Measurements from ENCODE around the gene GAL.
"Not testable (repeated sequence)": the region's sequence is repeated elsewhere in the genome, so short reads cannot be mapped to it uniquely, and the experiment has no call there.

GAL gene, protein sequence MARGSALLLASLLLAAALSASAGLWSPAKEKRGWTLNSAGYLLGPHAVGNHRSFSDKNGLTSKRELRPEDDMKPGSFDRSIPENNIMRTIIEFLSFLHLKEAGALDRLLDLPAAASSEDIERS

DNA sequence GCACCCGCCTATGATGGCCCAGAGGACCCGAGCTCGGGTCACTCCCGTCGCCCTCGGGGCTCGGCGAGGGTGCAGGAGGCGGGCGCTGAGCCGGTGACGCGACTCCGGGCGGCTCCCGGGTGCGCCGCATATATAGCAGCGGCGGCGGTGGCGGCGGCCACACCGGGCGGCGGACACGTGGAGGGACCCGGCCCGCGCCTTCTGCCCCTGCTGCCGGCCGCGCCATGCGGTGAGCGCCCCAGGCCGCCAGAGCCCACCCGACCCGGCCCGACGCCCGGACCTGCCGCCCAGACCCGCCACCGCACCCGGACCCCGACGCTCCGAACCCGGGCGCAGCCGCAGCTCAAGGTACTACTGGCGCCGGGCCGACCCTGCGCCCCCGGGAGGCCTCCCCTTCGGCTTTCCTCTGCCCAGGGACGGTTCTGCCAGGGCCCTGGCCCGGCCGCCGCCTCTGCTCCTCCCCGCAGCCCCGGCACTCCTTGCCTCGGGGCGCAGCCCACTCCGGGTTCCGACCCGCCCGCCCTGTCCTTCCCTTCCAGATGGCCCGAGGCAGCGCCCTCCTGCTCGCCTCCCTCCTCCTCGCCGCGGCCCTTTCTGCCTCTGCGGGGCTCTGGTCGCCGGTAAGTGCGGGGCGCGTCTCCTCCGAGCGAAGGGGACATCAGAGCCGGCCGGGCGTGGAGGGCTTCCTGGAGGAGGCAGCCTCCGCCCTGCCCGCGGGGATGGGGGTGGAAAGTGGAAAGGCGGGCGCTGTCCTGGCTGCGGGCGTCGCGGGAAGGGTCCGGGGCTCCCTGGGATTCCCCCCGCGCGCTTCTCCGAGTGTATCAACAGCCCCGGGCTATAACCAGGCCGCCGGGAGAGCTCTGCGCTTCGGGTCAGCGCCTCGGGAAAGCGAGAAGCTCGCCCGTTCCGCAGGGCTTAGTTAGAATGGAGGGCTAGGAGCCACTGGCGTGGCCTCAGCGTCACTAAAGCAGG, at the start of gene GAL:
Gene GAL, plus strand, starts transcription at position 160 of the 972 bp plus-strand sequence. Its CDS starts 380 bp downstream, at position 540.
- DNase-seq, result peak in 2 of 3 experiments; percentile 59 to 63

DNA sequence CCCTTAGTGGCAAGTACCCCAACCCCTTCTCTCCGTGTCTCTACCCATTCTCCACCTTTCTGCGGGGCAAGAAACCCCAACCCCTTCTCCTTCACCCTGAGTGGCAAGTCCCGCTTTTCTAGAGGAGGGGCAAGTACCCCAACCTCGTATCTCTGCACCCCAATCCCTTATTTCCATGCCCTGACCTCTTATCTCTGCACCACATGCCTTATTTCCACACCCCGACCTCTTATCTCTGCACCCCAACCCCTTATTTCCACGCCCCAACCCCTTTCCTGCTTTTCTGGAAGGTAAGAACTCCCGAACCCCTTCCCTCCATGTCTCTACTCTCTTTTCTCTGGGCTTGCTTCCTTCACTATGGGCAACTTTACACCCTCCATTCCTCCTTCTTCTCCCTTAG, 49.7 kb upstream of the GAL start:
- DNase-seq, result not testable (repeated sequence)

DNA sequence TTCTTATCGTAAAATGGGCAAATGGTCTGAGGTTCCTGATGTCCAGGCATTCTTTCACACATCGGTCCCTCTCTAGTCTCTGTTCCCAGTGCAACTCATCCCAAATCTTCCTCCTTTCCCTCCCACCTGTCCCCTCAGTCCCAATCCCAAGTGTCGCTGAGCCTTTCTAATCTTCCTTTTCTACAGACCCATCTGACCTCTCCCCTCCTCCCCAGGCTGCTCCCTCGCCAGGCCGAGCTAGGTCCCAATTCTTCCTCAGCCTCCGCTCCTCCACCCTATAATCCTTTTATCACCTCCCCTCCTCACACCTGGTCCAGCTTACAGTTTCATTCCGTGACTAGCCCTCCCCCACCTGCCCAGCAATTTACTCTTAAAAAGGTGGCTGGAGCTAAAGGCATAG, 49.2 kb upstream of the GAL start:
- not testable (repeated sequence) for DNase-seq

DNA sequence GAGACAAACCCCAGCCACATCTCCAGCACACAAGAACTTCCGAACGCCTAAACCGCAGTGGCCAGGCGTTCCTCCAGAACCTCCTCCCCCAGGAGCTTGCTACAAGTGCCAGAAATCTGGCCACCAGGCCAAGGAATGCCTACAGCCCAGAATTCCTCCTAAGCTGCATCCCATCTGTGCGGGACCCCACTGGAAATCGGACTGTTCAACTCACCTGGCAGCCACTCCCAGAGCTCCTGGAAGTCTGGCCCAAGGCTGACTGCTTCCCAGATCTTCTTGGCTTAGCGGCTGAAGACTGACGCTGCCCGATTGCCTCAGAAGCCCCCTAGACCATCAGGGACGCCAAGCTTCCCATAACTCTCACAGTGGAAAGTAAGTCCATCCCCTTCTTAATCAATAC, 48.5 kb upstream of the GAL start:
- not testable (repeated sequence) for DNase-seq

DNA sequence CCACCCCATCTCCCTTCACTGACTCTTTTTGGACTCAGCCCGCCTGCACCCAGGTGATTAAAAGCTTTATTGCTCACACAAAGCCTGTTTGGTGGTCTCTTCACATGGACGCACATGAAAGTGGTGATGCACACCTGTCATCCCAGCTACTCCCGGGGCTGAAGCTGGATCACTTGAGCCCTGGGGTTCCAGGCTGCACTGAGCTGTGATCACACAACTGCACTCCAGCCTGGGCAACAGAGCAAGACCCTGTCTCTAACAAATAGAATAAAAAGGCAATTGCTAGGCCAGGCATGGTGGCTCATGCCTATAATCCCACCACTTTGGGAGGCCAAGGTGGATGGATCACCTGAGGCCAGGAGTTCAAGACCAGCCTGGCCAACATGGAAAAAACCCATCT, 45.0 kb upstream of the GAL start:
- DNase-seq, result not testable (repeated sequence)

DNA sequence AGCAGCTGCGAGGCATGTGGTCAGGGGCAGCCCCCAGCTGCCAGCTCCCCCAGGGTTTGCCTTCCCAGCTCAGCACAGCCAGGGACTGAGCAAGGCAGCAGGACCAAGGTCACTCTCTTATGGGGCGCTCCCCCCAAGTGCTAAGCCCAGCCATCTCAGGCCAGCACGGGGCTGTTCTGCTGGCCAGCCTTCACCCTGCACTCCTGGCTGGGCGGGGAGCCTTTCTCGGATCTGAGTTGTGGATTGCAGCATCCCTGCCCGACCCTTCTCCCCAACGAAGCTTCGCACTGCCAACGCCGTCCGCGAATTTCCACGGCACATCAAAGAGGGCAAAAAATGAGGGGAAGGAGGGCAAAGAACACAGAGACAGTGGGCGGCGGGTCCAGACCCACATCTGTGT, 42.5 kb upstream of the GAL start:
- no peak for DNase-seq

DNA sequence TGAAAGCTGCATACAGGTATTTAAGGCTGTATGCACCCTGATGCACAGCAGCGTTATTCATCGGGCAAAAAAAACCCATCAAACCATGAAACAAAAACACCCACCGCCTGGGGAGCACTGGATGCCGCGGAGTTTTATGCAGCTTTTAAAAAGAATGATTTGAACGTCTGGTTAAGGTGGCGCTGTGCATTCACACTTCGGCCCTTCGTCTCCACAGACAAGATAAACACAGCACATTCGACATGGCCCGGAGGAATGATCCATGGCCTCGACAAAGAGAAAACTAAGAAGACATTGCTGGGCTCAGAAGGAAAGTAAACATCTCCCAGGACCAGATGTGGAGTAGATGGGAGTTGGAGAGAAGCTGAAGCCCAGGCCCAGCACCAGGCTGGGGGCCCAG, 40.8 kb upstream of the GAL start:
- peak in 2 of 3 experiments; percentile 19 to 56 for DNase-seq

DNA sequence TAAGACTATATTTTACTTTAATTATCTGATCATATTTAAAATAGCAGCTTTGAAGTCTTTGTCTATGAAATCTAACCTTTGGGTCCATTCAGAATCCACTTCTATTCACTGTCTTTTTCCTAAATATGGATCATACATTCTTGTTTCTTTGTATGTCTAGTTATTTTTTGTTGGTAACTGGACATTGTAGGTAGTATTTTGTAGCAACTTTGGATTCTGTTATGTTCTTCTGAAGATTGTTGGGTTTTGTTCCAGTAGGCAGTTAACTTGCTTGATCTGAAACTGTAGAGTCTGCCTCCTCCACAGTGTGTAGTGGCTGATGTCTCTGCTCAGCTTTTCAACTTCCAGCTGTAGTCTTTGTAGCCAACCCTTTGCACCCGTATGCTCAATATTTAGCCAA, 37.5 kb upstream of the GAL start:
- no peak for DNase-seq

DNA sequence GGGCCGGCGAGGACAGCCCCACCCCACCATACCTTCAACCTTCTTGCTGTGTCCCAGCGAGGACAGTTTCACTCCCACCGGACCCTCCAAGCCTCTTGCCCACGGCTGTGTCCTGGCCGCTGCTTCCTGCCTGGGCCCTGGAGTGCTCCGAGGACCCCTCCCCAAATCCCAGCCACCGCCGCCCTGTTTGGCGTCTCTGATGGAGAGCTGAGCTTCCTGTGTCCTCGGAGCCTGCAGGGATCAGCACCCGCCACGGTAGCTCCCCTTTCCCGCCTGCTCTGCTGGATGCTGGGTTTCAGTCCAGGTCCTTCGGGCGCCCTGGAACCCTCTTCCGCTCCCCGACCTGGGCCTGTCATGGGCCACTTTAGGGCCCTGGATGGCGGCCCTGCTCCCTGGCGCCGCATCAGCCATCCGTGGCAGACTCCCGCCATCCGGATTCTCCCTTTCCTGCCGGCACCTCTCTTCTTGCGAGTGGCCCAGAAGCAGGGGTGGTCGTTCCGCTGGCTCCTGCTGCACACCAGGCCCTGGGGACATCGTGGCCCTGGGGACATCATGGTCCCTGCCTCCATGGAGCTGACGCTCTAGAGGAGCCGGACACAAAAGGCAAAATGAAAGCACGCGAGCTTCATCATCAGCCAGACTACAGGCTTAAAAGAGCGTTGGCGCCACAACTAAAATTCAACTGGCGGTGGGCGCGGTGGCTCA, 34.3 kb upstream of the GAL start:
- DNase-seq, result no peak

DNA sequence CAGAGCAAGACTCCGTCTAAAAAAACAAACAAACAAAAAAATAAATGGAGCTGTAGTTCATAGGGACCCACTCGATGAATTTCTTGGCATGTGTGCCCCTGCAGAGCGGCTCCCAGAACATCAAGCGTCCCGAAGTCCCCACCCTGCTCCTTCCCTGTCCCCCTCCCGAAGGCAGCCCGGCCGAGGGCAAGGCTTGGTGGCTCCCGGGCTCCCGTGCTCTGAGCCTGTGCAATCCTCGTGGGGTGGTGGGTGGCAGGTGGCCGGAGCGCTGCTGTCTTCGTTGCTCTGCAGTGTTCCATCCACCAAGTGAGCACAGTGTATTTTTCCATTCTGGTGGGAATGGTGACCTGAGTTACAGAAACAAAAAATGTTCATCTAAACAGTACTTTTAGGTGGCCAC, 33.5 kb upstream of the GAL start:
- DNase-seq, result no peak

DNA sequence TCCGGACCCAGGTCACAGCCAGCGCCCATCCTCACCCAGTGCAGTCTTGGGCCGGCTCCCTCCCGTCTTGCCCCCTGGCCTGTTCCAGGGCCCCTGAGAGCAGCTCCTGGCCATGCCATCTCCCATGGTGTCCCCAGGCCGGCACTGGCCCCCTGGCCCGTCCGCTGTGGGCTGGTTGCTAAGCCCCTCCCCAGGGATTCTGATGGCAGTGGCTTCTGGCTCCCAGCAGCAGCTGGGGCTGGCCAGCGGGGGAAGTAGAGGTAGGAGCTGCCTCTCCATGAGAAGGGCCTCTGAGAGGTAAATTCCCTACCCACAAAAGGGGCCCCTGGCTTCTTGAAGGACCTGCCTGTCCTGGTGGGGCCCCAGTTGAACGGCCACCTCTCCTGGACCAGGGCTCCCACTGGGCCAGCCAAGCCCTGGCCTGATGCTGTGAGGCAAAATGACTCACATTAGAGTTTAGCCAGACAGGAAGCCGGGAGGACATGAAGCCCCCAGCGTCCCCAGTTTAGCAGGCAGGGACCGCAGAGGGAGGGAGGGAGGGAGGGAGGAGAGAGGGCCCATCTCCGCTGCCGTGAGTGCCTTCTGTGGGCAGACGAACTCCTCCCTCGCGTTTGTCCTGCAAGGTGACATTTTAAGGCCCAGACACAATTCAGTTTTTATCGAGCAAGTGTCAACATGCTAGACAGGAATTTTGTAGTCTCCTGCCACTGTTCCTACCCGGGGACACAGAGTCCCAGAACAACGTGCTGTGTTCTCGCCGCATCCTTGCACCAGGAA, 32.9 kb upstream of the GAL start:
- no peak for DNase-seq

DNA sequence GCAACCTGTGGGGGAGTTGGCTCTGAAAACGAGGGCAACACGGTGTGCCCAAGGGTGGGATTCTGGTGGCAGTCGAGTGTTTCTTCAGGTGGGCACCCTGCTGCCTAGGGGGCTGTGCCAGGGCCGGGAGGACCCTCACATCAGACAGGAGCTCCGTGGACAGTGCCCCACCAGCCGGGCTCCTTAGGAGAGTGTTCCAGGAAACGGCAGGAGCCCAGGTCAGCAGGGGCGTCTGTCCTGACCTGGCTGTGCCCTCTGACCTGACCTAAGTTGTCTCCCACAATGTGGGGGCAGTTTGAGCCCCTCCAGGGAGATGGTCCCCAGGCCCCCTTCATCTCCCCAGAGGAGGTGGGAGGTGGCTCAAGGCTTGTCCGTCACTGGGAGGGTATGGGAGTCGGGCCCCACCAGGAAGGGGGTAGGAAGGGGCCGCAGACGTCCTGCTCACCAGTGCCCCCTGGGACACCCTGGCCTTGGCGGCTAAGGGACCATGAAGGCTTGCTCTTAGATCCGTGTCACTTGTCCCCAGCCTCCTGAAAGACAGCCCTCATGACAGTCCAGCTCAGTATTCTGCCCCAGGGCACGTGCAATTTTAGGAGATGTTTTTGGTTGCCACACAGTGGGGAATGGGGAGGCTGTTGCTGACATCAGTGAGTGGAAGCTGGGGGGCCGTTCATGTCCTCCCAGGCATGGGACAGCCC, 32.2 kb upstream of the GAL start:
- no peak for DNase-seq

DNA sequence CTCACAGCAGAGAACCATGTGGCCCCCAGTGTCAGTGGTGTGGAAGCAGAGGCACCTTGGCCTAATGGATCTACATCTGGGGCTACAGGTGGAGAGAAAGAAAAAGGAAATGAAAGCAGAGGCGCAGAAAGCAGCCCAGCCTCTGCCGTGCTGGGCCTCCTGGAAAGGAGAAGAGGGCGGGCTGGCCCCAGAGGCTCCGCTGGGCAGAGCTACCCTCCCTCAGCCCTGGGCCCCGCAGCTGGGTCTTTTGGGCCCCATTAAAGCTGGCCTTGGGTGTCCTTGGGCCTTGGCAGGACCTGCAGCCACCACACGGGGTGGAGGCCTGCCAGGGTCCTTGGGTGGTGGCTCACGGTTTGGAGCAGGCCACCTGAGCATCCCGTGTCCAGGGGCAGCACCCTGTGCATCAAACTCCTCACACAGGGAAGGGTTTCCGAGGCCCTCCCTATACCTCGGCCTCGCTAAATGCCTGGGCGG, 31.6 kb upstream of the GAL start:
- no peak for DNase-seq

DNA sequence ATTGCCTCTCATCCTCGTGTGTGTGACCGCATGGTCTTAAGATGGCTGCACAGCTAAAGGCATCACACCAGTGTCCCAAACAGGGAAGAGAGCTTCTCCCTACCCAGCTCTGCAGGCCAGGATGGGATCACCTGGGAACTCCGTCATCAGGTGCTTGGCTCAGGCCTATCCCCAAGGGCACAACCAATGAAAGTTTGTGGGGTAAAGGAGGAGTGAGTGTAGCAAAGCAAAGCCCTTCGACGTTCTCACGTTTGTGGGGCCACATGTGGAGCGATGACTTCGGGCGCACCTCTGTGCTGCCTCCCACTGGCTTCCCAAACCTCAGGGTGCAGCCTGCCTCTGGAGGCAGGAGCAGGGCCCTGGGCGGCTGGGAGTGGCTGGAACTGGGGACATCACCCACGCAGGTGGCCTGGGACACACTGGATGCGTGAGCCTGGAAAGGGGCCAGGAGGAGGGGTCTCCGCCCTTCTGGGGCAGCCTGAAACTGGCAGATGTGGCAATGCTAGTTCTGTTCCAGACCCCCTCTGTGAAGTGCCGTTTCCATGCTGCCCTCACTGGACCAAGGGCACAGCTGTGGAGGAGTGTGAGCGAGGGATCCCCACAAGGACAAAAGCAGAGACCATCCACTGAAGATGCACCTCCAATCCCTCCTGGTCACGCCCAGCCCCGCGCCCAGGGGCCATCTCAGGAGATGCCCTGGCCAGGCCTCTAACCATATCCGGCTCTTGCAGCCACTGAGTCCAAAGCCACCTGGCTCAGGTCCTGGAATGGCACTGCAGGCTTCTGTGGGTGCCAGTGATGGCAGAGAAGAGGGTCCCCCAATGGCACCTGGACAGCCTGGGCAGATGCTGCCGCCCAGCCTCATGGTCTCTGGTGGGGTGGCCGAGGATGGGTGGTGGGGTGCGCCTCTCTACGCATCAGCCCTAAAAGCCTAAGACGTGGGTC, 30.6 kb upstream of the GAL start:
- no peak for DNase-seq

DNA sequence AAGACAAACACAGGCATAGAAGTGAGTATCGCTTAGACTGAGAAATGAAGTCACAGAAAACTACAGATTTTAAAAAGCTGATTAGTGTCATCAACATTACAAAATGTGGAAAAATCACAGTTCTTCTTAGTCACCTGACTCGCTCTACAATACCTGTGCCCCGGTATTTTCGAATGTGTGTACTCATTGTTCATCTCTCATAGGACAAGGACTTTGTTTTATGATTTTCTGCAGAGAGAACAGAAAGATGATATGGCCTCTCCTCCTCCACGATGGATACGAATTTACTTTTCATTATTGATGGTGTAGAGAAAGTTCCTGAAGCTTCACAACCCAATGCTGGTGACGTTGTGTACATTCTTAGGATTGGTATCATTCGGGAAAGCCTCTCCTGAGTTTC, 29.4 kb upstream of the GAL start:
- DNase-seq, result no peak

DNA sequence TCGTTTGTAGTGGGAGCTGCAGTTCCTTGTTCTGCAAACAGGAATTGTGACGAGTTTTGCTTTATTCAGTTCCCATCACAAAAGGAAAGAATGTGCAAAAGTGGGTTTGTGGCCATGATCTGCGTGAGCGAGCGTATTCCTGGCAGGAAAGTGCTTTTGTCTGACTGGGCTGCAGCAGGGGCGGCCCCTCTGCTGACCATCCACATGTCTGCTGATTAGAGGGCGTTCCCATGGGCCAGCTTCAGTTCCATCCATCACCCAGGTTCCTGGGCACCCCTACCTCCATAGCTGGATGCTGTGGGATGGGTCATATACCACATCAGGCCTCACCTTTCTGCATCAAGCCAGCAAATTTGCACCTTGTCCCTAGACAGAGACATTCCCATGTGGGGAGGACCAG, 28.9 kb upstream of the GAL start:
- DNase-seq, result no peak

DNA sequence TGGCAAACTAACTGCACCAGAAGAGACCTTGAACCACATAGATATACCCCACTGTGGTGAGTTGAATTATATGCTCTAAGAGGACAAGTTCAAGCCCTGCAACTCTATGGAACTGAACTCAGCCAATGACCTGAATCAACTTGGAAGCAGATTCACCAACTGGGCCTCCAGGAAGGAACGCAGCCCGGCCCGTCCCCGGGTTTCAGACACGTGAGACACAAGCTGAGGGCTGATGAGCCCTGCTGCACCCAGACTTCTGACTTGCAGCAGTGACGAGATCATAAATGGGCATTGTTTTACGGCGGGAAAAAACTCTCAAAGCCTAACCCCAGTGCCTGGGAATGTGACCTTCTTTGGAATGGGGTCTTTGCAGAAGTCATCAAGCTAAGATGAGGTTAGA, 28.5 kb upstream of the GAL start:
- no peak for DNase-seq

DNA sequence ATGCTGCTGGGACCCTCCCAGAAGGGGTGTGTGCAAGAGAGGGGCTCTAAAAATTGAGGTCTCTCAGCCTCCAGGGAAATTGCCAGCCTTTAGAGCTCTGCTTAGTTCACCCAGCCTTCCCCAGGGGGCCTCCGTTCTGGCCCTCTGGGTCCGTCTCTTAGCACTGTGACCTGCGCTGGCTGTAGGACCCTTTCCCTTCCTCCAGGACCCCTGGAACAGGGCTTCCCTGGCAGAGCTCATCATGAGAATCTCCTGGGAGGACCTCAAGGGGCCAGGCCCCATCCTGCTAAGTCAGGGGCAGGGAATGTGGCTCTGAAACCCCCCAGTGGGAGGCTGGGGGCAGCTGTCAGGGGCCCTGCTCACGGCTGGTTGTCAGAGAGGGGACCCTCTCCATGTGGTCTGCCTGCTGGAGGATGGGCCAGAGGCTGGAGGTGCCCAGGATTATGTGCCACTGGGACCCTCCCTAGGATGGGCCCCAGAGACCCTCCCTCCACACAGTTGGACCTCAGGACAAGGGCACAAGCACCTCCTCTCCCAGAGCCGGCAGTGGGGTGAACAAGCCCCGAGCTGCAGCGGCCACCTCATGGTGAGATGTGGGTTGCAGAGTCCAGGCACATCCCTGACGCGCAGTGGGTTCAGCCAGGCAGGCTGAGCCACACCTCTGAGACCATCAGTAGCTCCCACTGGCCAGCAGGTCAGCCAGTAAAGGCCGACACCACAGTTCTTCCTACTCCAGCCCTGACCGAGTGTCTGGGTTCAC, 27.1 kb upstream of the GAL start:
- no peak for DNase-seq

DNA sequence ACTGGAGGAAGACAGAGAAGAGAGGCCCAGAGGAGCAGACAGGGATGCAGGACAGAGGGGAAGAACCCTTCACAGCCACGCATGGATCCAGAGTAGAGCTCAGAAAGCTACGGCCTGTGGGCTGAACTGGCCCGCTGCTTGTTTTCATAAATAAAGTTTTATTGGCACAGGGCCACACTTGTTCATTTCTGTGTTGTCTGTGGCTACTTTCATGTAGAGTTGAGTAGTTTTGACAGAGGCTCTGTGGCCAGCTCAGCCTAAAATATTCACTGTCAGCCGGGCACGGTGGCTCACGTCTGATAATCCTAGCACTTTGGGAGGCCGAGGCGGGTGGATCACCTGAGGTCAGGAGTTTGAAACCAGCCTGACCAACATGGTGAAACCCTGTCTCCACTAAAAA, 26.2 kb upstream of the GAL start:
- DNase-seq, result no peak

DNA sequence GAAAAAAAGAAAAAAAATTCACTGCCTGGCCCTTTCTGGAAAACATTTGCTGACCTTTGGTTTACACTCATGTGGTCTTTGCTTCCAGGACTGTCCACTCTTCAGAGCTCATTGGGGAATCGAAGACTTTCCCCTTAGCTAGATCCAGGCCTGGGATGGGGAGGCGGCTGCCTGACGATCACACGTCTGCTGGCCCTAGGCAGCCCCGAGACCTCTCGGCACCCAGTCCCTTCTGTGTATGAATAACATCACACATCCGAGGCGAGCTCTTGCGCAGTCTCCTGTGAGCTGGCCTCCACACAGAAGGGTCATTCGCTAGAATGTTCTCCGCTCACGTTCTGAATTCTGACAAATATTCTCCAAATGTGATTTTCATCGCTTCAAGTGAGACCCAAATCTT, 25.7 kb upstream of the GAL start:
- no peak for DNase-seq

Data from NCI-H1417 (cell line).